ENCODE results near the gene PRELID2.
"Not testable (repeated sequence)": the region's sequence is repeated elsewhere in the genome, so short reads cannot be mapped to it uniquely, and the experiment has no call there.

The PRELID2 gene

DNA sequence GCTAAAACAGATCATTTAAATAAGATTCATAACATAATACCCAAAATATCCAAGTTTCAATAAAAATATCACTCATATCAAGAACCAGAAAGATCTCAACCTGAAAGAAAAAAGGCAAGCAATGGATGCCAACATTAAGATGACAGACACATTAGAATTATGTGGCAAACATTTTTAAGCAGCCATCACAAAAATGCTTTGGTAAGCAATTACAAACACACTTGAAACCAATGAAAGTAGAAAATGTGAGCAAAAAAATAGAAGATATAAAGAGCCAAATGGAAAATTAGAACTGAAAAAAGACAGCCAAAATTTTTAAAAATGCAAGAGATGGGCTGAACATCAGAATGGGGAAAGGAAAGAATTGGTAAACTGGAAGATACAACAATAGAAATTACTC is 96.9 kb downstream of the PRELID2 start:
- H3K4me3 ChIP-seq (ENCODE audit: low read depth, low read length): no peak overlapping the region
- DNase-seq (ENCODE audit: low read depth): no peak
- TF ChIP-seq, protein P1, sequence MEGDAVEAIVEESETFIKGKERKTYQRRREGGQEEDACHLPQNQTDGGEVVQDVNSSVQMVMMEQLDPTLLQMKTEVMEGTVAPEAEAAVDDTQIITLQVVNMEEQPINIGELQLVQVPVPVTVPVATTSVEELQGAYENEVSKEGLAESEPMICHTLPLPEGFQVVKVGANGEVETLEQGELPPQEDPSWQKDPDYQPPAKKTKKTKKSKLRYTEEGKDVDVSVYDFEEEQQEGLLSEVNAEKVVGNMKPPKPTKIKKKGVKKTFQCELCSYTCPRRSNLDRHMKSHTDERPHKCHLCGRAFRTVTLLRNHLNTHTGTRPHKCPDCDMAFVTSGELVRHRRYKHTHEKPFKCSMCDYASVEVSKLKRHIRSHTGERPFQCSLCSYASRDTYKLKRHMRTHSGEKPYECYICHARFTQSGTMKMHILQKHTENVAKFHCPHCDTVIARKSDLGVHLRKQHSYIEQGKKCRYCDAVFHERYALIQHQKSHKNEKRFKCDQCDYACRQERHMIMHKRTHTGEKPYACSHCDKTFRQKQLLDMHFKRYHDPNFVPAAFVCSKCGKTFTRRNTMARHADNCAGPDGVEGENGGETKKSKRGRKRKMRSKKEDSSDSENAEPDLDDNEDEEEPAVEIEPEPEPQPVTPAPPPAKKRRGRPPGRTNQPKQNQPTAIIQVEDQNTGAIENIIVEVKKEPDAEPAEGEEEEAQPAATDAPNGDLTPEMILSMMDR (IDR thresholded peaks at IDR 0.05; ENCODE audit: control insufficient read depth, extremely low read depth, insufficient read depth): no peak

DNA sequence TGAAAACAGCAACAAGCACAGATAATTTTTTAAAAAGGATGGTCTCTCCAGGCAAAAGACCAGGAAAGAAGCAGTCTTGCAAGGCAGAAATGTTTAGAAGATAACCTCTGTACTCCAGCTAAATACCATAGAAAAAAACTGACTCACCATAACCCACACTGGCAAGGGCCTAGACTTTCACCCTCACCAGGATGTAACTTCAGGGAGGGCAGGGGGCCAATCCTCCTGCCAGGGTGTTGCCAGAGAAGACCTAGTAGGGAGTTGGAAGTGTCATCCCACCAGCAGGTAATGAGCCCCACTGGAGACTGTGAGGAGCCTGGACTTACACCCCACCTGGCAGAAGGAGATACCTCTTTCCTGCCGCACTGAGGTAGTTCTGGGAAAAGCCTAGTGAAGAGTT is 97.6 kb downstream of the PRELID2 start:
- no peak for DNase-seq (ENCODE audit: low read depth)
- TF ChIP-seq, protein P1 (IDR thresholded peaks at IDR 0.05; ENCODE audit: control insufficient read depth, extremely low read depth, insufficient read depth): no peak
- H3K4me3 ChIP-seq (ENCODE audit: low read depth, low read length): no peak overlapping the region

DNA sequence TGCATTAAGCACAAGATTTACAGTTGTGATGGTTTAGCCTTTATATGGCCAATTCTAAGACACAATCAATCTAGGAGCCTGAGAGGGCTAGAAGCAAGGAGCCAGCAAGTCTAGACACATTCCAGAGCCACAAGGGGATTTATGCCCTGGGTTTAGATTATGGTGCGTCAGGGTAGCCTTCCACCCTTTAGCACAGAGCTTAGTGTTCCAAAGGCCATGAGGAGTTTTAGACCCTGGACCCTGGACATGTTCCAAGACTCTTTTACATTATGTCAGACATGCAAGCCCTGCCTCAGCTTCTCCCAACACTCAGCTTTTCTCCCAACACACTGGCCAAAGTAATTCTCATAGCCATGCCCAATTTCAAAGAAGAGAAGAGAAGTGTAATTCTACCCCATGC is 105.2 kb downstream of the PRELID2 start:
- not testable (repeated sequence) for DNase-seq (ENCODE audit: low read depth); H3K4me3 ChIP-seq (ENCODE audit: low read depth, low read length)

DNA sequence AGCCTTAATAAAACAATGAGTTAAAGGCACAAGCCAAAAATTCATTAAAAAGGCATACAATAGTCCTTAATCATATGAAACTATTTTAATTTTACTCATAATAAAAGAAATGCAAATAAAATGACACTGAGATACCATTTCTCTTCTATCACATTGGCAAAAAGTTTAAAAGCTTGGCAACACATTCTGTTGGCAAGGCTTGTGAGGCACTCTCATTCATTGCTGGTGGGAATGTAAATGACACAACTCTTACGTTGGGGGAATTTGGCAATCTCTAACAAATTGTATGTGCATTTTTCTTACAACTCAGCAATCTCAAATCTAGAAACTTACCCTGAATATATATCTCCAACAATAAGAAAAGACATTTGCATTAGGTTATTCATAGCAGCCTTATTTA is 111.6 kb downstream of the PRELID2 start:
- H3K4me3 ChIP-seq (ENCODE audit: low read depth, low read length): no peak overlapping the region
- DNase-seq (ENCODE audit: low read depth): no peak
- TF ChIP-seq, protein P1 (IDR thresholded peaks at IDR 0.05; ENCODE audit: control insufficient read depth, extremely low read depth, insufficient read depth): no peak

DNA sequence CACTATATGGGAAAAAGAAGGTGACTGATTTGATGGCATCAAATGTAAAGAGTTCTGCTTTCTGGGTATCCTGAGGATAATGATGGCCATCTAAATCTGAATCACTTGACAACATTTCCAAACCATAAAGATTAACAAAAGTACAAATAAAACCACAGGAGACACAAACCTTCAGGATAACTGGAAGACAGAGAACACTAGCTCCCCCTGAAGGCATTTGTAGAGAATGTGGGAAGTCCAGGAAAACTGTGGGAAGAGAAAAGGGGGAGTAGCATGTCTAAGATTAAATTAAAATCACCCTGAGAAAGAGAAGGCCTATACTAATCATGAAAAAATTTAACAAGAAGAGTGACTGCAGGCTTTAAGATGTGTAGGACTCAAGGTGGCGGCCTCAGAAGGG is 116.2 kb downstream of the PRELID2 start:
- H3K4me3 ChIP-seq (ENCODE audit: low read depth, low read length): no peak overlapping the region
- DNase-seq (ENCODE audit: low read depth): peak; percentile 7
- TF ChIP-seq, protein P1 (IDR thresholded peaks at IDR 0.05; ENCODE audit: control insufficient read depth, extremely low read depth, insufficient read depth): peak; percentile 69

DNA sequence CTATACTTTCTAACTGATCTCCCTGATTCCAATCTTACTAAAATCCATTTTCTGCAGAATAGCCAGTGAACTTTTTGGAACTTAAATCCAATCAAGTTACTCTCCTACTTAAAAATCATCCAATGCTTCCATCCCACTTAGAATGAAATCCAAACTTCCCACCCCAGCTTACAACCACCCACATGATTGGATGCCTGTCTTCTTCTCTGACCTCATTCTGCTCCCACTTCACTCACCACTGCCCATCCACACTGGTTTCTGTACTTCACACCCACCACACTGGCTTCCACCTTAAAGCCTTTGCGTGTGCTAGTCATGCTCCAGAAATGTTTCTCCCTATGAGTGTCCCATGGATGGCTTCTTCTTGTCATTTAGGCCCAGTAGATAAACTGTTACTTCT is 119.7 kb downstream of the PRELID2 start:
- DNase-seq (ENCODE audit: low read depth): no peak
- no peak overlapping the region for H3K4me3 ChIP-seq (ENCODE audit: low read depth, low read length)
- TF ChIP-seq, protein P1 (IDR thresholded peaks at IDR 0.05; ENCODE audit: control insufficient read depth, extremely low read depth, insufficient read depth): no peak

DNA sequence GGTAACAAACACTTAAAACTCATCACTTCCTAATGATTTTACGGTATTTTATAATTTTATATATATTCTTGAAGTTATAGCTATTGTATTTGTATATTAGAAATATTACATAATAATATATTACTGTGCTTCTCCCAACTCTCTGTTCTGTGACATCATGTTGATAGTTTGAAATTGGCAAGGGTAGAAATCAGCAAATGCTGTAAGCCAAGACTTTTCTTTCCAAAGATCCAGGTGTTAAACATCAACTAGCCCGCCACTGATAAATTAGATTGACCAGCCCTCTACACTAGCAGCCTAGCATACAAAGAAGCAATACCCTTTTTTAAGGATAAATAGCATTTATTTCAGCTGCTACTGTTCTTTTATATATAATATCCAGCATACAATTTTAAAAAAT is 122.9 kb downstream of the PRELID2 start:
- TF ChIP-seq, protein P1 (IDR thresholded peaks at IDR 0.05; ENCODE audit: control insufficient read depth, extremely low read depth, insufficient read depth): no peak
- no peak overlapping the region for H3K4me3 ChIP-seq (ENCODE audit: low read depth, low read length)
- no peak for DNase-seq (ENCODE audit: low read depth)

Measured in LNCaP clone FGC (cell line).